ENCODE data around the gene CASP7. TPM values are rescaled to one million over a fixed set of nuclear protein-coding genes. Genes with fewer than 3 reads are reported as not detected.
A peak's percentile ranks its signal among the peaks of the same experiment; 100 is the strongest.

Gene CASP7
- total RNA-seq, 1 donor from 2014 or later: 10.0 TPM

DNA sequence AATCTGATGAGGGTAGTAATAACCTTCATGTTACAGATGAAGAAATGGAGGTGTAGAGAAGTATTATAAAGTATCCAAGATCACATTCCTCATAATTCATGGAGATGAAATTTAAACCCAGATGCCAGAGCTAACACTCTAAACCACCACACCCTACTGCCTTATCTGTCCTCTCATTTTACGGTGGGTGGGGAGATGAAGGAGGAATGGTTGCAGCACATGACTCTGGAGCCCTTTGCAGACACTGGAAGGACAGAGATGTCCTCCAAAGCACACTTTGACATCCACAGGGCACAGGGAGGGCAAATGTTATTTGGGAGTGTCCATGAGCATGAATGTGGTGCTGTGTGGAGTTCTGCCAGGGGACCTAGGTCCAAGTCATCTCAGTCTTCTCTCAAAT lies 72.8 kb downstream of the CASP7 start:
- DNase-seq (ENCODE audit: low read depth): no peak

DNA sequence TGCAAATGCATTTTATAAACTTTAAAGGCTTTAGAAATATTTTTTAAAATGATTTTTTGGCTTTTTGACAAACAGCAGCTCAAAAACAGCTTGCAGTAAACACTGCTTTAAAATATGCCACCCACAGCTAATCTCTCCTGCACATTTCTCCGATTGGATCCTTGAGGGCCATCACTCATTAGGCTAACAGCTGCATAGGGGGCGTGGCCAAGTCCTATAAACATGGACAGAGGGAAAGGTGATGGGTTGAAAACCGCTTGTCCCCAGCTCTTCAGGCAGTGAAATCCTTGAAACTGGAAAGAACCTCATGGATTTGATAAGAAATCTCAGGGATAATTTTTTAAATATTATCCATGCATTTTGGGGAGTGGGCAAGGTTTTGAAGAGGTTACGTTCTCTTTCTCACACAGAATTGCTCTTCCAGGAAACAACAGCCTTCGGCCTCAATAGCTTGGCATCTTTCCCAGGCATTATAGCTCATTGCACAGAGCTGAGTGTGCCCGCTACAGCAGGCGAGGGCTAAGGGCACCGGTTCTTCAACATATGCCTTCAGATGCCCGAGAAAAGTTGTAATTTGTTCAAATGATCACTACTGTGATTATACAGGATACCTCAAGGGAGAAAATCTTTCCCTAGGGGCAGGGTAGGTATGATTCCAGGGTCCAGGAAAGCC lies 73.4 kb downstream of the CASP7 start:
- Histone ChIP-seq H3K4me3 (ENCODE audit: low read depth, low read length) (no peak overlapping the region), H3K27me3 (ENCODE audit: control insufficient read depth, insufficient read depth, low read length) (no peaks in the 10 kb centered on the region), H3K36me3 (ENCODE audit: control insufficient read depth, insufficient read depth, low read length) (no peaks in the 10 kb centered on the region)
- TF ChIP-seq, protein P1, sequence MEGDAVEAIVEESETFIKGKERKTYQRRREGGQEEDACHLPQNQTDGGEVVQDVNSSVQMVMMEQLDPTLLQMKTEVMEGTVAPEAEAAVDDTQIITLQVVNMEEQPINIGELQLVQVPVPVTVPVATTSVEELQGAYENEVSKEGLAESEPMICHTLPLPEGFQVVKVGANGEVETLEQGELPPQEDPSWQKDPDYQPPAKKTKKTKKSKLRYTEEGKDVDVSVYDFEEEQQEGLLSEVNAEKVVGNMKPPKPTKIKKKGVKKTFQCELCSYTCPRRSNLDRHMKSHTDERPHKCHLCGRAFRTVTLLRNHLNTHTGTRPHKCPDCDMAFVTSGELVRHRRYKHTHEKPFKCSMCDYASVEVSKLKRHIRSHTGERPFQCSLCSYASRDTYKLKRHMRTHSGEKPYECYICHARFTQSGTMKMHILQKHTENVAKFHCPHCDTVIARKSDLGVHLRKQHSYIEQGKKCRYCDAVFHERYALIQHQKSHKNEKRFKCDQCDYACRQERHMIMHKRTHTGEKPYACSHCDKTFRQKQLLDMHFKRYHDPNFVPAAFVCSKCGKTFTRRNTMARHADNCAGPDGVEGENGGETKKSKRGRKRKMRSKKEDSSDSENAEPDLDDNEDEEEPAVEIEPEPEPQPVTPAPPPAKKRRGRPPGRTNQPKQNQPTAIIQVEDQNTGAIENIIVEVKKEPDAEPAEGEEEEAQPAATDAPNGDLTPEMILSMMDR (IDR thresholded peaks at IDR 0.05; ENCODE audit: insufficient read depth, low read length, severe bottlenecking): no peak
- FAIRE-seq (no peak), DNase-seq (ENCODE audit: low read depth) (peak; percentile 12)

More for the DNA sequence above, 72.8 kb downstream of the CASP7 start:
- H3K27me3 ChIP-seq (ENCODE audit: control insufficient read depth, insufficient read depth, low read length): no peaks in the 10 kb centered on the region
- TF ChIP-seq, protein P1 (IDR thresholded peaks at IDR 0.05; ENCODE audit: insufficient read depth, low read length, severe bottlenecking): no peak
- H3K36me3 ChIP-seq (ENCODE audit: control insufficient read depth, insufficient read depth, low read length): no peaks in the 10 kb centered on the region
- FAIRE-seq: no peak
- no peak overlapping the region for H3K4me3 ChIP-seq (ENCODE audit: low read depth, low read length)

DNA sequence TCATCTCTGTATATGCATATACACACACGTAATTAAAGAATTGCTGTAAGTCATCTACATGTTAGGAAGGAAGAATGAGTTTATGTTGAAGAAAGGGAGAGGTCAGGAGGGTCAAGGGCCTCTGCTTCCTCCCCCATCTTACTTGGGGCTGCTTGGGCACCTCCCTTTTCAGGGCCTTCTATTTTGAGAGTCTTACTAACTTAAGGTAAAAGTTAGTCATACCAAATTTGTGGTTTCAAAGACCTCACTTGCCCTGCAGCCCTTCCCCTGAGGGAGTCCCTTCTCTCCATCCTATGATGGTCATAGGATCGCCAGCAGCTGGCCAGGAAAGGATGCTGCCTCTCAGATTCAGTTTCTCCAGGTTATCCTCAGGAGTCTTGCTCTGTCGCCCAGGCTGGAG lies 74.4 kb downstream of the CASP7 start:
- Histone ChIP-seq H3K27me3 (ENCODE audit: control insufficient read depth, insufficient read depth, low read length) (no peaks in the 10 kb centered on the region), H3K36me3 (ENCODE audit: control insufficient read depth, insufficient read depth, low read length) (no peaks in the 10 kb centered on the region), H3K4me3 (ENCODE audit: low read depth, low read length) (no peak overlapping the region)
- DNase-seq (ENCODE audit: low read depth) (no peak), FAIRE-seq (no peak)
- TF ChIP-seq, protein P1 (IDR thresholded peaks at IDR 0.05; ENCODE audit: insufficient read depth, low read length, severe bottlenecking): no peak

DNA sequence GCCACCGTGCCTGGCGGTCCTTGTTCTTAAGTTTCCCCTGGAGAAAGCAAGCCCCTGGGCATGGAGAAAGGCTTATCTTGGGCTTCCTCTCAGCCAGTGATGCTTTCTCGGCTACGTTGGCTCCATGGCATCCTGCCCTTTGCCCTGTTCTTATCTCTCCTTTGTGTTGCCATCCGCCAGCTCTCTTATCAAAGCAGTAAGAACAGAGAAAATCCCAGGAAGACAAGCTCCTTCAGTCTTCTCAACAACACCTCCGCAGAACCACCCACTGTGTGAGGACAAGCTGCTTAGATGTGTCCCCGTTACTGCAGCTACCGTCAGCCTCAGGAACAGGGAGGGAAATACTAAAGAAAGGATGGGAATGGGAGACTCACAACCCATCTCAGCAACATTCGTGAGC lies 75.1 kb downstream of the CASP7 start:
- DNase-seq (ENCODE audit: low read depth): no peak
- H3K27me3 ChIP-seq (ENCODE audit: control insufficient read depth, insufficient read depth, low read length): no peaks in the 10 kb centered on the region
- no peak for FAIRE-seq
- H3K36me3 ChIP-seq (ENCODE audit: control insufficient read depth, insufficient read depth, low read length): no peaks in the 10 kb centered on the region
- no peak overlapping the region for H3K4me3 ChIP-seq (ENCODE audit: low read depth, low read length)
- TF ChIP-seq, protein P1 (IDR thresholded peaks at IDR 0.05; ENCODE audit: insufficient read depth, low read length, severe bottlenecking): no peak

DNA sequence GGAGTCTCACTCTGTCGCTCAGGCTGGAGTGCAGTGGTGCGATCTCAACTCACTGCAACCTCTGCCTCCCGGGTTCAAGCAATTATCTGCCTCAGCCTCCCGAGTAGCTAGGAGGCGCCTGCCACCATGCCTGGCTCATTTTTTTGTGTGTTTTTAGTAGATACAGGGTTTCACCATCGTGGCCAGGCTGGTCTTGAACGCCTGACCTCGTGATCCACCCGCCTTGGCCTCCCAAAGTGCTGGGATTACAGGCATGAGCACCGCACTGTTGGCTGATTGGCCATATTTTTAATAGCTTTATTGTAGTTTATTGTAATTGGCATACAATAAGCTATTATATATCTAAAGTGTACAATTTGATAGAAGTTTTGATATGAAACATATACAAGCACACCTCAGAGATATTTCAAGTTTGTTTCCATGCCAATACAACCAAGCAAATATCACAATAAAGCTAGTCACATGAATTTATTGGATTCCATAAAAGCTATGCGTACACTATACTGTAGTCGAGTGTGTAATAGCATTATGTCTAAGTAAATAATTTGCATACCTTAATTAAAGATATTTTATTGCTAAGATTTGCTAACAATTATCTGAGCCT lies 77.3 kb downstream of the CASP7 start:
- H3K27me3 ChIP-seq (ENCODE audit: control insufficient read depth, insufficient read depth, low read length): no peaks in the 10 kb centered on the region
- no peaks in the 10 kb centered on the region for H3K36me3 ChIP-seq (ENCODE audit: control insufficient read depth, insufficient read depth, low read length)
- DNase-seq (ENCODE audit: low read depth): no peak
- FAIRE-seq: no peak
- TF ChIP-seq, protein P1 (IDR thresholded peaks at IDR 0.05; ENCODE audit: insufficient read depth, low read length, severe bottlenecking): no peak
- H3K4me3 ChIP-seq (ENCODE audit: low read depth, low read length): no peak overlapping the region
